ENCODE results near the gene FUNDC2.

Gene FUNDC2

DNA sequence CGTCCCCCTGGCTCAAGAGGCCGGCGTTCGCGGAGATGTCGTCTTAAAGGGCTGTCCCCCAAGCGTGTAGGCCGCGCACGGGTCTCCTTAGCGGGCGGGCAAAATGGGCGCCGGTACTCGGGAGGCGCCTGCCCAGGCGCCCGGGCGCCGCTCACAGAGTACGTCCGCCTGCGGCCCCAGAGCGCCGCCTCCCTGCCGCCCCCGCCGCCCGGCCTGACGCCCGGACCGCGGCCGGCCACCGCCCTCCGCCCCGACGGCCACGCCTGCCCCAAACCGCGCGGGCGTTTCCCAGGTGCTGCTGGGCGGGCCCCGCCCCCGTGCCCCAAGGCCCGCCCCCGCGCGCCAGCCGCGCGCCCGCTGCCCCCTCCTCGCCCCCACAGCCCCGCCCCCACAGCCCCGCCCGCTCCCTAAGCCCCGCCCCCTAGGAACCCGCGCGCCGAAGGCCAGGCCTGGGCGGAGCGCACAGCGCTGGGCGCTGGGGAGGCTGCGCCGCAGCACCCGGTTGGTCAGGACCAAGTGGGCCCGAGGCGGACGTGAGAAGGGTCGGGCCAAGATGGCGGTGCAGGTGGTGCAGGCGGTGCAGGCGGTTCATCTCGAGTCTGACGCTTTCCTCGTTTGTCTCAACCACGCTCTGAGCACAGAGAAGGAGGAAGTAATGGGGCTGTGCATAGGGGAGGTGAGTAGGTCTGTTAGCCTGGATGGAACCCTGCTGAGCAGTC is 44.5 kb downstream of the FUNDC2 start, which contains the start of the genes BRCC3, CMC4 and MTCP1:
Gene BRCC3 (plus strand): TSS at position 534 of the 719 bp plus-strand sequence. CDS start 20 bp downstream, at position 554.
Gene CMC4 (minus strand): TSS at position 162 of the 719 bp plus-strand sequence. CDS start 7,113 bp downstream, outside the sequence.
Gene MTCP1 (minus strand): TSS at position 162 of the 719 bp plus-strand sequence. CDS start 5,126 bp downstream, outside the sequence.
- peak; percentile 69 for DNase-seq

DNA sequence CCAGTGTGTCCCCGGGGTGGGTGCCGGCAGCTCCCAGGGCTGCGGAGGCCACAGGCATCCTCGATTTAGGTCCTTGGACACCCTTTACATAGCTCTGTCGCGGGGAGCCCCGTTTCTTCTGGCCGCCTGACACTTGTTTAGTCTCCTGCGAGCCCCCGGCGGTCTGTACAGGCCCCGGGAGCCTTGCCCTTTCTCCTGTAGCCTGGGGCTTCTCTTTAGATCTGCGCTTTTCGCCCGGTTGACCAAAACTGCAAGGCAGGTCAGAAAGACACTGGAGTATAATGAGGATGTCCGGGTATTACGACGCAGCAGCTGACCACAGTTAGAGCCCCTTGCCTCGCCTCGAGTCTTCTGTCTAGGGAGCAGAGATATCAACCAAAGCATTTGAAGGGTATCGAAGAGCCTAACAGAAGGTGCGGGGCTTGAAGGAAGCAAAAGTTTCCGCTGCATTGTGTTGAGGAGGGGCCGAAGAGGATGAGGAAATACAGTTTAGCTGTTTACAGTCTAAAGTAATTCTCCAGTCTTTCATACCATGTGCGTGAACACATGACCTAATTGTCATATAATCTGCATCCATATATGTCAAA is 45.1 kb downstream of the FUNDC2 start:
- DNase-seq: no peak

GRCh38 chrX:155086202-155086840 is 59.7 kb downstream of the FUNDC2 start:
- no peak for DNase-seq

DNA sequence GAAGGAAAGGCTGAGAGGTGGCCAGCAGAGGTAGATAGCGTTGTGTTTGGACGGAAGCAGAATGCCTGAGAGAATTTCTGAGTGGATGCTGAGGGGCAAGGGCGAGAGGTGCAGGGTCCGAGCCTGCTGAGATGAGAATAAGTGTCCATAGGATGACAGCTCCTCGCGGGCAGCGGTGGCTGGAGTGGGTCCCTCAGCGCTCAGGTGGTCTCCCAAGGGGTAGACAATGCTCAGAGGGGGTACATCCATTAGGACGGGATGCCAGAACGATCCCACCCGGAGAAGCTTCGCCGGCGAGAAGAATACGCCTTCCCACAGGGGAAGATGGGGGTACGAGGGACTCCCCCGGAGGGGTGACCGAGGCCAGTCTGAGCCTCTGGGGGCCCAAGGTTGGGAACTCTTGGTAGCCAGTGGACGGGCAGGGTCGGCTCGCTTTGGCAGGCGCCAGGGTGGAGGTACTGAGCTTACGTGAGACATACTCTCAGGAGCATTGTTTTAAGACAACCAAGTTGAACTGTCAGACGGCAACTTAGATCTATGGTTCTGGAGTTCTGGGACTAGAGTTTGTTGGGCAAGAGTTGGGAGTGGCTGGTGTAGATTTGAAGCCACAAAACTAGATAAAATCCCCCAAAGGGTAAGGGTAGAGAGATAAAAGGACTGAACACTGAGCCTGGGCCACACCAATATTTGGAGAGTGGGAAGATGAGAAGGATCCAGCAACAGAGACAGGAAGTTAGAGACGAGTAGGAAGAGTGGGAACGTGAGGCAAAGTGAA is 60.5 kb downstream of the FUNDC2 start:
- no peak for DNase-seq

DNA sequence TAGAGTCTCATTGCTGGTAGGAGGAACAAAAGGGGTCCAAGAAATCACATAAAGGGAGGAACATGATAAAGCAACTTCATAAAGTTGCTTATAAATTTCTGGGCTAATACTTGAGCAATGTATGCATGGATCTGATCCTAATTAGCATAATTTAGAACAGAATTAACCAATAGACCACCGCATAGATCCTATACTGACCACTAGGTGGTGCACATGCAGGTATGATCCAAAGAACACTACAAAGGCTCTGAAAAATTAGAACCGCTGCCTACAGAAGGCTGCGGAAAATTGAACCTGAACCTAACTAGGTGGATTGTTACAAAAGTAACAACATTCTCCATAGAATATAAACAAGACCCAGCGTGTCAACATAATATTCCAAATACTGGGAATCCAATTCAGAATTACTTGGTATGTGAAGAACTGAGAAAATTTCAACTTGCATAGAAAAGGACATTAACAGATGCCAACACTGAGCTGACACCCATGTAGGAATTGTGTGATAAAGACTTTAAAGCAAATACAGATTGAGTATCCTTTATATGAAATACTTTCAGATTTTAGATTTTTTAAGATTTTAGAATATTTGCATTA is 67.9 kb downstream of the FUNDC2 start:
- no peak for DNase-seq

DNA sequence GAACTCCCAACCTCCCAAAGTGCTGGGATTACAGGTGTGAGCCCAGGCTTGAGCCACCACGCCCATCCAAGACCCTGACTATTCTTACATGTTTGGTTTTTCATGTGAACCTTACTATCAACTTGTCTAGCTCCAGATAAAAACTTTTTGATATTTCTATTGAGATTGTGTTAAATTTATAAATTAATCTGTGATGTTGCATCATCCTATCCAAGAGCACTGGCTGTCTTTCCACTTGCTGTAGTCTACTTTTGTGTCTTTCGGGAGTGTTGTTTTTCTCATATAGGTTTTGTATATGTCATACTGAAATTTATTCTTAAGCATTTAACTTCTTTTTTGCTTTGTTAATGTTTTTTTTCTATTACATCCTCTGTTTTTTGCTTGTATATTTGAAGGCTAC is 79.3 kb downstream of the FUNDC2 start:
- DNase-seq: no peak

DNA sequence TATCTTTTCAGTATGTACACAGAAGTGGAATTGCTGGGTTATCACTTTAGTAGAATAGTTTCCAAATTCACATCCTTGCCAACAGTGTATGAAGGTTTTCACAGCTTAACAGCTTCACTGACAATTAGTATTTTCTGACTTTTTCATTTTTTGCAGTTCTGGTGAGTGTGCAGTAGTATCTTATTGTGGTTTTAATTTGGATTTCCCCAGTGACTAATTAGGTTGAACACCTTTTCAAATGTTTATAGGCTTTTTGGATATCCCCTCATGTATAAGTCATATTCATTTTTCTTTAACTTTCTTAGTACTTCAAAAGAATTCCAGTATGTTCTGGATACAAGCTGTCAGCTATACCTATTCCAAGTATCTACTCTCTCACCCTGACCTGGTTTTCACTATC is 81.8 kb downstream of the FUNDC2 start:
- no peak for DNase-seq

All from DMS79 treated with DMSO at 0.1 percent for 48 hours (cell line).